Testis (tissue), 2 donors: ENCODE results near the gene FBXL17.

Experiments used
- CTCF ChIP-seq, 3 experiments: fragments of 450-650 bp in 2 of 3; fragments of 200-600 bp in 1 of 3; sonication (generic) in 1 of 3; IDR thresholded peaks; one replicate each; pipeline ENCODE4 v1.5.1; 2016 to 2019; ENCODE audit warnings: antibody characterized with exemption in 3 of 3, mild to moderate bottlenecking in 2 of 3, moderate library complexity in 1 of 3
- POLR2A ChIP-seq: fragments of 450-650 bp; IDR thresholded peaks from one replicate; pipeline ENCODE4 v1.6.1; 2017; ENCODE audit warnings: antibody characterized with exemption, mild to moderate bottlenecking, moderate library complexity

- no peak for TF ChIP-seq CTCF (IDR thresholded peaks at IDR 0.05)
- no peak for TF ChIP-seq POLR2A
Measured at GRCh38 chr5:107871023-107871422, 510.9 kb downstream of the FBXL17 start.
